LNCAP (cell line): Measurements from ENCODE around the gene PDLIM7.

Source experiments
- CTCF ChIP-seq: fragments of 450-650 bp; IDR thresholded peaks from 2 replicates; pipeline ENCODE4 v1.5.1; 2017; ENCODE audit warnings: mild to moderate bottlenecking

Gene PDLIM7

GRCh38 chr5:177537389-177538361 lies 40.3 kb upstream of the PDLIM7 start:
- TF ChIP-seq CTCF: no peak

GRCh38 chr5:177536386-177536785 lies 39.0 kb upstream of the PDLIM7 start:
- no peak for TF ChIP-seq CTCF

- TF ChIP-seq CTCF: no peak
Observed at GRCh38 chr5:177535125-177535524, 37.7 kb upstream of the PDLIM7 start.

GRCh38 chr5:177531209-177531940 lies 34.0 kb upstream of the PDLIM7 start:
- no peak for TF ChIP-seq CTCF

- TF ChIP-seq CTCF: no peak
Observed at GRCh38 chr5:177530638-177531037, 33.2 kb upstream of the PDLIM7 start.

- no peak for TF ChIP-seq CTCF
Observed at GRCh38 chr5:177529247-177530203, 32.1 kb upstream of the PDLIM7 start.

GRCh38 chr5:177528631-177529030 lies 31.2 kb upstream of the PDLIM7 start:
- no peak for TF ChIP-seq CTCF
